ENCODE measurements around the gene COL19A1.

DNA sequence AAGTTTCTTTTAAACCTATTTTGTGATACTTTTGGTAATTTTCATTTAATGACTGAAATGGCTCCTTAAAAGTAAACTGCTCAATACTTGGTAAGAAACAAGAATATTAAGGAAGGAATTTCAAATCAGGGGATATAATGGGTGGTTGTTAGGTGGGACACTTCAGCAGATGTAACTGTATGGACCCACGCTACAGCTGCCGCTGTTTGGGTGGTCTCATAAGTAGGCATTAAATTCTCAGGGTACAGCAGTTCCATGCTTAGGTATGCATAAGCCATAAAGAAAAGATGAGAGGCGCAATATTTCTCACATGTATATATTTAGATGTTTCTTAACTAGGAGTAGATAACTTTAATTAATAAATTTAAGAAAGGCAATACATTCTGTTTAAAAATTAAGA is 35.0 kb downstream of the COL19A1 start:
- TF ChIP-seq ZFX (IDR thresholded peaks at IDR 0.05; ENCODE audit: borderline replicate concordance): no peak
- TF ChIP-seq, protein P1, sequence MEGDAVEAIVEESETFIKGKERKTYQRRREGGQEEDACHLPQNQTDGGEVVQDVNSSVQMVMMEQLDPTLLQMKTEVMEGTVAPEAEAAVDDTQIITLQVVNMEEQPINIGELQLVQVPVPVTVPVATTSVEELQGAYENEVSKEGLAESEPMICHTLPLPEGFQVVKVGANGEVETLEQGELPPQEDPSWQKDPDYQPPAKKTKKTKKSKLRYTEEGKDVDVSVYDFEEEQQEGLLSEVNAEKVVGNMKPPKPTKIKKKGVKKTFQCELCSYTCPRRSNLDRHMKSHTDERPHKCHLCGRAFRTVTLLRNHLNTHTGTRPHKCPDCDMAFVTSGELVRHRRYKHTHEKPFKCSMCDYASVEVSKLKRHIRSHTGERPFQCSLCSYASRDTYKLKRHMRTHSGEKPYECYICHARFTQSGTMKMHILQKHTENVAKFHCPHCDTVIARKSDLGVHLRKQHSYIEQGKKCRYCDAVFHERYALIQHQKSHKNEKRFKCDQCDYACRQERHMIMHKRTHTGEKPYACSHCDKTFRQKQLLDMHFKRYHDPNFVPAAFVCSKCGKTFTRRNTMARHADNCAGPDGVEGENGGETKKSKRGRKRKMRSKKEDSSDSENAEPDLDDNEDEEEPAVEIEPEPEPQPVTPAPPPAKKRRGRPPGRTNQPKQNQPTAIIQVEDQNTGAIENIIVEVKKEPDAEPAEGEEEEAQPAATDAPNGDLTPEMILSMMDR (IDR thresholded peaks at IDR 0.05): no peak
